ENCODE measurements around the gene TSC1. TPM values are rescaled to one million over a fixed set of nuclear protein-coding genes. Genes with fewer than 3 reads are reported as not detected.

The TSC1 gene
- total and polyA plus RNA-seq, 2 experiments from 2014 or later, result 19.5 to 47.8 TPM

DNA sequence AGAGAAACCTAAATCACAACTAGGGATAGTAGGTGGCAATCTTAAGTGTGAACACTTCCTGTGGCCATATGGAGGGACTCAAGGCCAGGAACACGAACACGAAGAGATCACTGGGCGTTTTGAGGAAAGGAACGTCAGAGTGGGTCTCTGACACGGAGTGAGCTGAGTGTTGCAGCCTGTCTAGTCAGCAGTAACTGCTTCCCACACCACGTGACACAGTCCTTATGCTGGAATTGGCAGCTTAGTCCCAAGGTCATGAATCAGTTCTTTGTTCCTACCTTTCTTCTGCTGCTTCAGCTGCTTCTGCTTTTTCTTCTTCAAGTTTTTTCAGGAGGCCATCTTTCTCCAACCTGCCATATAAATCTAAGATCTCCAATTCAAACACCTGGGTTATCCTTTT is 47.5 kb downstream of the TSC1 start:
- no peaks in the 10 kb centered on the region for H3K9me2 ChIP-seq (replicated peaks; ENCODE audit: insufficient read depth)
- H3K4me2 ChIP-seq, result no peak overlapping the region
- no peaks in the 10 kb centered on the region for H3K9me3 ChIP-seq (ENCODE audit: low read depth)
- H3K4me3 ChIP-seq, result no peak overlapping the region
- H3K27me3 ChIP-seq, result no peaks in the 10 kb centered on the region
- no peak for DNase-seq (ENCODE audit: low spot score)
- H3K27ac ChIP-seq, result no peak overlapping the region
- no peaks in the 10 kb centered on the region for H3K4me1 ChIP-seq (ENCODE audit: insufficient read depth)
- no peaks in the 10 kb centered on the region for H3K36me3 ChIP-seq (replicated peaks; ENCODE audit: insufficient read depth, low read depth)
- H3K79me2 ChIP-seq, result no peaks in the 10 kb centered on the region
- 95% methylated on average over 6 of the region's 6 CpGs for WGBS (ENCODE audit: low lambda C conversion rate, missing lambda C conversion rate)
- TF ChIP-seq EZH2phosphoT487 (IDR thresholded peaks at IDR 0.05; ENCODE audit: low read depth, severe bottlenecking, unreplicated experiment) (no peak), EZH2 (IDR thresholded peaks at IDR 0.05; ENCODE audit: borderline replicate concordance) (no peak)
- TF ChIP-seq, protein P1, sequence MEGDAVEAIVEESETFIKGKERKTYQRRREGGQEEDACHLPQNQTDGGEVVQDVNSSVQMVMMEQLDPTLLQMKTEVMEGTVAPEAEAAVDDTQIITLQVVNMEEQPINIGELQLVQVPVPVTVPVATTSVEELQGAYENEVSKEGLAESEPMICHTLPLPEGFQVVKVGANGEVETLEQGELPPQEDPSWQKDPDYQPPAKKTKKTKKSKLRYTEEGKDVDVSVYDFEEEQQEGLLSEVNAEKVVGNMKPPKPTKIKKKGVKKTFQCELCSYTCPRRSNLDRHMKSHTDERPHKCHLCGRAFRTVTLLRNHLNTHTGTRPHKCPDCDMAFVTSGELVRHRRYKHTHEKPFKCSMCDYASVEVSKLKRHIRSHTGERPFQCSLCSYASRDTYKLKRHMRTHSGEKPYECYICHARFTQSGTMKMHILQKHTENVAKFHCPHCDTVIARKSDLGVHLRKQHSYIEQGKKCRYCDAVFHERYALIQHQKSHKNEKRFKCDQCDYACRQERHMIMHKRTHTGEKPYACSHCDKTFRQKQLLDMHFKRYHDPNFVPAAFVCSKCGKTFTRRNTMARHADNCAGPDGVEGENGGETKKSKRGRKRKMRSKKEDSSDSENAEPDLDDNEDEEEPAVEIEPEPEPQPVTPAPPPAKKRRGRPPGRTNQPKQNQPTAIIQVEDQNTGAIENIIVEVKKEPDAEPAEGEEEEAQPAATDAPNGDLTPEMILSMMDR (IDR thresholded peaks at IDR 0.05; ENCODE audit: poor library complexity), result no peak
- no peaks in the 10 kb centered on the region for H4K20me1 ChIP-seq (ENCODE audit: insufficient read depth, poor library complexity, severe bottlenecking)
- H2AFZ ChIP-seq, result no peak overlapping the region

DNA sequence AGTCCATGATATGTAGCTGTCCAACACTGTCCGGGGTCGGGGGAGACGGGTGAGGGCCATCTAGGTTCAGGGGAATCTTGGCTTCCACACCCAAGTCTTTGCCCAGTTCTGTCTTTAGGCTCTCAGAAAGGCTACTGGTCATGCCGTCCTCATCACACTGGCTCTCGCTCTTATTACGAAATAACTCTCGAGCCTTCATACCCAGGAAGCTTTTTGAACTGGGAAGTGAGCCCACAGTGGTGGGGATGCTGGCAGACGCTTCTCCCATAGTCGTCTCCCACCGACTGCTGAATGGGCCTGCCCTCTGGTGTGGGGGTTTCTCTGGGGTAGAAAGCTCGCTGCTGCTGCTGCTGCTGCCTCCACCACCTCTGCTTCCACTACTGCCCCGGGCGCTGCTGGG is 48.2 kb downstream of the TSC1 start:
- Histone ChIP-seq H3K36me3 (replicated peaks; ENCODE audit: insufficient read depth, low read depth) (no peaks in the 10 kb centered on the region), H4K20me1 (ENCODE audit: insufficient read depth, poor library complexity, severe bottlenecking) (no peaks in the 10 kb centered on the region), H3K4me2 (no peak overlapping the region), H3K4me3 (no peak overlapping the region), H3K79me2 (no peaks in the 10 kb centered on the region), H3K9me3 (ENCODE audit: low read depth) (no peaks in the 10 kb centered on the region), H3K27ac (no peak overlapping the region), H3K27me3 (no peaks in the 10 kb centered on the region), H2AFZ (no peak overlapping the region), H3K4me1 (ENCODE audit: insufficient read depth) (no peaks in the 10 kb centered on the region), H3K9me2 (replicated peaks; ENCODE audit: insufficient read depth) (no peaks in the 10 kb centered on the region)
- no peak for TF ChIP-seq EZH2 (IDR thresholded peaks at IDR 0.05; ENCODE audit: borderline replicate concordance)
- no peak for TF ChIP-seq EZH2phosphoT487 (IDR thresholded peaks at IDR 0.05; ENCODE audit: low read depth, severe bottlenecking, unreplicated experiment)
- TF ChIP-seq, protein P1 (IDR thresholded peaks at IDR 0.05; ENCODE audit: poor library complexity), result no peak
- 94% methylated on average over 13 of the region's 13 CpGs for WGBS (ENCODE audit: low lambda C conversion rate, missing lambda C conversion rate)
- no peak for DNase-seq (ENCODE audit: low spot score)

DNA sequence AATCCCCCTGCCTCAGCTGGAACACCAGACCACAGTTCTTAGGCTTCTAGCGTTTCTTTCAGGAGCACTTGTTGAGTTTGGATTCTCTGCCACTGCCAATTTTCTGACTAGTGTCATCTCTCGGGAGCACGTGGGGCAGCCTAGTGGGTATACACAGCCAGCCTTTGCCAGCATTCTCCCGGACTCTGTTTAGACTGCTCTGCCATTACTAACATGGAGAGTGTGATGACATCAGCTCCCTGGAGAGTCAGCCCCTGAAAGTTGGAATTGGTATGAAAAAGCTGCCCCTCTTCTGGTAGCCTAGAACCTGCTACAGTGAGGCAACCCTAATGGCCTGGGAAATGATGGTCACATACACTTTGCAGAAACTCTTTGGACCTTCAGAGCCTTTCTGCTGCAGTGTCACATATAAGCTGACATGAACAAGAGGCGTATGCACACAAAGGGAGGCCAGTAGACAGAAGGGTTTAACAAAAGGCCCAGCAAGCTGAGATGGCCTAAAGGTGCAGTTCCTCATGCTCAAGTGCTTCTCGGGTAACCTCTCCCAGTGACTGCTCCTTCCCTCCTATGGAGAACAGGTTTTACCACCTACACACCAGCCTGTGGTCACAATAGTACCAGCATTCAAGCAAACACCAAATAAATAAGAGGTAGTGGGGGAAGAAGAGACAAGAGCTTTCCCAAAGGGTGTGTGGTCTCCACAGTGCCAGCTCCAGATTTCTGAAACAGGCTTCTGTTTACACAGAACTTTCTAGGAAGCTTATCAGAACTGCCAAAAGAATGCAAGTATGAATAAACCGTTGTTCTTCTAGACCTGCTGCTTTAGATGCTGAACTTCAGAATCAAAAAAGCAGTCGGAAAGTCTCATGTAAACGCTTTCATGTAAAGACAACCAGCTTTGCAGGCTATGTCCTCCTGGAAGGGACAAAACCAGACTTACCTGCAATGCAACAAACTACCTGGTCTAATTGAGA is 49.3 kb downstream of the TSC1 start:
- whole genome bisulfite sequencing (ENCODE audit: low lambda C conversion rate, missing lambda C conversion rate), result 85% methylated on average over 9 of the region's 9 CpGs
- peak overlapping the region; percentile 16 for H3K27ac ChIP-seq

More for the DNA sequence above, 49.3 kb downstream of the TSC1 start:
- H3K9me3 ChIP-seq (ENCODE audit: low read depth), result no peaks in the 10 kb centered on the region
- H3K36me3 ChIP-seq (replicated peaks; ENCODE audit: insufficient read depth, low read depth), result no peaks in the 10 kb centered on the region
- H3K9me2 ChIP-seq (replicated peaks; ENCODE audit: insufficient read depth), result no peaks in the 10 kb centered on the region
- TF ChIP-seq EZH2phosphoT487 (IDR thresholded peaks at IDR 0.05; ENCODE audit: low read depth, severe bottlenecking, unreplicated experiment) (no peak), EZH2 (IDR thresholded peaks at IDR 0.05; ENCODE audit: borderline replicate concordance) (no peak)
- TF ChIP-seq, protein P1 (IDR thresholded peaks at IDR 0.05; ENCODE audit: poor library complexity), result no peak
- no peaks in the 10 kb centered on the region for H3K27me3 ChIP-seq
- H2AFZ ChIP-seq, result no peak overlapping the region
- no peaks in the 10 kb centered on the region for H4K20me1 ChIP-seq (ENCODE audit: insufficient read depth, poor library complexity, severe bottlenecking)
- H3K79me2 ChIP-seq, result no peaks in the 10 kb centered on the region
- no peak overlapping the region for H3K4me2 ChIP-seq
- H3K4me1 ChIP-seq (ENCODE audit: insufficient read depth), result no peaks in the 10 kb centered on the region
- no peak for DNase-seq (ENCODE audit: low spot score)
- H3K4me3 ChIP-seq, result no peak overlapping the region
